Measurements from ENCODE around the gene TSHZ1.
"Not testable (repeated sequence)": the region's sequence is repeated elsewhere in the genome, so short reads cannot be mapped to it uniquely, and the experiment has no call there.

The TSHZ1 gene

DNA sequence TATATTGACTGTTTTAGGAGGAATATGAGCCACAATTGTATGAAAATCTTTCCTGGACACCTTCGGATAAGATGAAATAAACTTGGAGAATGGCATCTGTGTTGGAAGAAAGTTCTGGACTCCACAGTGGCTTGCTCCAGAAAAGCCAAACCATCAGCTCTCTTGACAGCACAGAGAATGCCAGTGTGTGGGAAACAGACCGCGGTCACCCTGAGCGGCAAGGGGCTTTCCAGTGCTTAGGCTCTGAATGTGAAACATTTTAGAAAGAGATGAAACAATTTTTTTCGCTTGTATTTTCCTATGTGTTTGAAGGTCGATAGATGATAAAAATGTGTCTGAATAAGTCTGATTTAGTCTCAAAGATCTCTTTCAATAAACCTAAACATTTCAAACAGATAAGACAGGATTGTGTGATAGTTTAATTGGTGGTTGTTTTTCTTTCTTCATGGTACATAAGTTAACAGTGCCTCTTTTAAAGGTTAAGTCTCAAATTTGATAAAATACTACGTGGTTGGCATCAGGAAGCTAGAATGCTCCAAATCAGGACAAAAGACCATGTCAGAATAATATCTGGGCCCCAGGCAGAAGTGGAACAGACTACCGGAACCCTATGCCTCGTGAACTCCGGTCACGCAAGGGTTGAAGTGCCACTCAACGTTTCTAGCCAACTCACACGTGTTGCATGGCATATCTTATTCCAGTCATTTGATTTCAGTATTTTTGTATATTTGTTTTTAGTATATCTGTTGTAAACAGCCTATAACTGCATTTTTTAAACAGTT lies 30.6 kb upstream of the TSHZ1 start:
- no peak for DNase-seq (ENCODE audit: low read depth, low spot score)

DNA sequence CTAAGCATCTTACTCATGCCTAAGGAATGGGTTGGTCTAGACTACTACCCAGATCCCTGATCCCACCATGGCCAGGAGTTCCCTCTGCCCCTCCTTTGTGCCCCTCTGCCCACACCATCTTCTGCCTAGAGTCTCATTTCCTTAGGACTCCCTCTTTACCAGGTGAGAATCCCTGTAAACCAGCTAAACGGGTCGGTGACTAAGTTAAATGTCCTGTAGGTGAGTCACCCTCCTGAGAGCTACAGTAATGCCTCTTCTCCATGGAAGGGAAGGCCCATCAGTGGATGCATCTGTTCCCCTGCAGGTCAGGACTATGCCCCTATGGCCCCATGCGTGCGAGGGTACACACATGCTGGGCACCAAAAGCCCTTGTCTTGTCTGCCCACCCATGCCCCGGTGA lies 27.1 kb upstream of the TSHZ1 start:
- no peak for DNase-seq (ENCODE audit: low read depth, low spot score)

- DNase-seq (ENCODE audit: low read depth, low spot score): no peak
Measured at GRCh38 chr18:75183973-75184493, 26.6 kb upstream of the TSHZ1 start.

GRCh38 chr18:75185460-75185859 lies 25.1 kb upstream of the TSHZ1 start:
- DNase-seq (ENCODE audit: low read depth, low spot score): no peak

- not testable (repeated sequence) for DNase-seq (ENCODE audit: low read depth, low spot score)
Measured at GRCh38 chr18:75187702-75188101, 22.9 kb upstream of the TSHZ1 start.

DNA sequence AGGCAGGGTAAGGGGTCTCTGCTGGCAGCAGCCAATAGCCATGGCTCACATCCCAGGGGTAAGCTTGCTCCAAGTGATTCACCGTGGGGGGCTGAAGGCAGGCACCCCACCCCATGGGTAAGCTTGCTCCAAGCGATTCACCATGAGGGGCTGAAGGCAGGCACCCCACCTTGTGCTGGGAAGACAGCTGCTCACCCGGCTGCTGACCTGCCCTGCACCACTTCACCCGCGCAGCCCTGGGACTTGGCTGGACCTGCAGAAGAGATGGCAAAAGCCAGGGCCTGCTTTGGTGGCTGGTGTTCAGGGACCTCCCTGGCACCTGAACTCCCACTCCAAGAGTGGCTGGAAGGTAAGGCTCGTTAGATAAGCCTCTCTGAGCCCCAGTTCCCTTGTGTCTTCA lies 20.9 kb upstream of the TSHZ1 start:
- DNase-seq (ENCODE audit: low read depth, low spot score): no peak

- no peak for DNase-seq (ENCODE audit: low read depth, low spot score)
Measured at GRCh38 chr18:75192899-75193298, 17.7 kb upstream of the TSHZ1 start.

DNA sequence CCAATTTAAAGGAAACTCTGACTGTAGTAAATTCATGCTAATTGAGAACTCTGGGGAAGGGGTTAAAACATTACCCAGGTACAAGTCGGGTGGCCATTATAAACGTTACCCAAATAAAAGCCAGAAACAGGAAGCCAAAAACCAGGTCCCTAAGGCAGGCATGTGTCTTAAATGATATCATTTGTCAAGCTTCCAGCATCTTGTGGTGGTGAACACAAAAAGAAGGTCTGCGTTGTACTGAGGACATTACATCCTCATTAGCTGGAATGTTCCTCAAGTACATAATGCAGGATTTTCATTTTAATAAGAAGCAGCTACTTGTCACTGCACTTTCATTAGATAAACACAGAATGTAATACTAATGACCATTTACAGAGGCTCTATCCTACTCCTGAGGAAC lies 12.6 kb upstream of the TSHZ1 start:
- no peak for DNase-seq (ENCODE audit: low read depth, low spot score)

DNA sequence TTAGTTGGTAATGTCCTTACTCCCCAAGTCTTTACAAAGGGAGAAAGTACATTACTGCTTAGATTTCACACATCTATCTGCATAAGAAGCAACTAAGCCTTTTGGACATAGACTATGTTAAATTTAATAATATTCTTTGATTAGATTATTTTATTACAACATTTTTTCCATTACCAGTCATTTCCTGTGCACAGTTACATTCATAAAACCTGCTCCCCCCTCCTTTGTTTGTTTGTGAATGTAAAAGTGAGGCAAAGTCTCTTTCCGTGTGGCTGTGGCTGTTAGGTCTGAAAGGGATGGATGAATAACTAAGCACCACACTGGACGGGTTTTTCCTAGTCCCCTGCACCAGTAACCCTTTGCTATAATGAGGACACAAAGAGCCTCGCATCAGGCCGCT lies 11.3 kb upstream of the TSHZ1 start:
- no peak for DNase-seq (ENCODE audit: low read depth, low spot score)

- DNase-seq (ENCODE audit: low read depth, low spot score): no peak
Measured at GRCh38 chr18:75200071-75200470, 10.5 kb upstream of the TSHZ1 start.

GRCh38 chr18:75200605-75201280 lies 9.9 kb upstream of the TSHZ1 start:
- DNase-seq (ENCODE audit: low read depth, low spot score): no peak

DNA sequence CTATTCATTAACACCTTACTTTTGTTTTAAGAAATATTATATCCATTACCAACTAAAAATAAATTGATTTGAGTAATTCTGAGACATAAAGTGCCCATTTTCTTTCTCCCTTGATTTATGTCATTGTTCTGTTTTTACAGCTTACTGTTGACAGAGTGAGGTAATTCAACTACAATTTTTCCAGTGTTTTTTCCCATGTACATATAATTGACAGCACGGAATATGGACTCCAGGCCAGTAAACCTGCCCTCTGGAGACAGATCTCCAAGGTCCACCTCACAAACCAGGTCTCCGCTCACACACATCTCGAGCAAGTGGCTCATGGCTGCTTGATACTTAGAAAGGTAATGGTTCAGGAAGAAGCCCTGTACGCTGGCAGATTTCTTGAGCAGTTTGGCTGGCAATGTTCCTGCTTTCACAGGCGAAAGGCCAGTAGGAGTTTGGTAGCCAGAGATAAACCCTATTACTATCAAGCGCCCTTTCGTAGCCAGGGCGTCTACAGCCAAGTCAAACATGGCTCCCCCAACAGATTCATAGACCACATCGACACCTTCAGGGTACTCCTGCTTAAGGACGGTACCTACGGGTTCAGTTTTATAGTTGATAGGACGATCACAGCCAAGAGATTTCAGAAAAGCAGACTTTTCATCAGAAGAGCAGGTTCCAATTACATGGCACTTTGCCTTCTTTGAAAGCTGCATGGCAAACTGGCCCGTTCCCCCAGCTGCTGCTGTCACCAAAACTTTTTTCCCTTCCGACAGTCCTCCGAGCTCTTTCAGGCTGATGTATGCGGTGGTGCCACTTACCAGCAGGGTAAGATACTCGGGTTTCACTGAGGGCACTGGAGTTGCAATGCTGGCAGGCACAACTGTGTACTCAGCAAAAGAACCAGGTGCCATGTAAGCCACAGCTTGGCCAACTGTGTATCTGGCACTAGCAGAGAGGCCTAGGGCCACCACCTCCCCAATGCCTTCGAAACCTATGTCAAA lies 9.0 kb upstream of the TSHZ1 start:
- DNase-seq (ENCODE audit: low read depth, low spot score): no peak

DNA sequence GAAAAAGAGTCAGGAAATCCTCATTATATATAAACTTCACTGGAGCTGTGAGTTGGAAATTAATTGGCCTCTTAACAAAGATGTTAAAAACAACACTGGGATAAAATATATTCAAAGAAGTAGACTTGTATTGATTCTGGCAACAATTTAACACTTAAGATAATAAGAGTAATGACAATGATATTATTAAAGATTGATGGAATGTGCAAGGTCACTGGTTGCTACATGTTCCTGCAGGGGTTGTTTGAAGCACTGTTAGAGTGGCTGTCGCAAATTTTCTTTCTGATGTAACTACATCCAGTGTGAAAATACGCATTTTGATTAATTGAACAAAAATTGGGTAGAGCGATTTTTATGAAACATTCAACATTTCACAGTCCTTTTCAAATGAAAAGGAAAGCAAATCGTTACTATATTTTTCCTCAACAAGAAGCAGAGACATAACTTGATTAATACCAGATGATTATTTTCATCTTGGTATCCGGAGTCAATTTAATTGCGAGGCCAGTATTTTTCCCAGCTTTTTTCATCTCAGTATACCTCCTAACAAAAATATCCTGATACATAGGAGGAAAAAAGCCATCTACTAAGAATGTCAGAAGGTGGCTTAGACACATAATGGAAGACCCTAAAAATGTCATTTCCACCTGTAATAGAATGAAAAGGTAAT lies 7.8 kb upstream of the TSHZ1 start:
- no peak for DNase-seq (ENCODE audit: low read depth, low spot score)

DNA sequence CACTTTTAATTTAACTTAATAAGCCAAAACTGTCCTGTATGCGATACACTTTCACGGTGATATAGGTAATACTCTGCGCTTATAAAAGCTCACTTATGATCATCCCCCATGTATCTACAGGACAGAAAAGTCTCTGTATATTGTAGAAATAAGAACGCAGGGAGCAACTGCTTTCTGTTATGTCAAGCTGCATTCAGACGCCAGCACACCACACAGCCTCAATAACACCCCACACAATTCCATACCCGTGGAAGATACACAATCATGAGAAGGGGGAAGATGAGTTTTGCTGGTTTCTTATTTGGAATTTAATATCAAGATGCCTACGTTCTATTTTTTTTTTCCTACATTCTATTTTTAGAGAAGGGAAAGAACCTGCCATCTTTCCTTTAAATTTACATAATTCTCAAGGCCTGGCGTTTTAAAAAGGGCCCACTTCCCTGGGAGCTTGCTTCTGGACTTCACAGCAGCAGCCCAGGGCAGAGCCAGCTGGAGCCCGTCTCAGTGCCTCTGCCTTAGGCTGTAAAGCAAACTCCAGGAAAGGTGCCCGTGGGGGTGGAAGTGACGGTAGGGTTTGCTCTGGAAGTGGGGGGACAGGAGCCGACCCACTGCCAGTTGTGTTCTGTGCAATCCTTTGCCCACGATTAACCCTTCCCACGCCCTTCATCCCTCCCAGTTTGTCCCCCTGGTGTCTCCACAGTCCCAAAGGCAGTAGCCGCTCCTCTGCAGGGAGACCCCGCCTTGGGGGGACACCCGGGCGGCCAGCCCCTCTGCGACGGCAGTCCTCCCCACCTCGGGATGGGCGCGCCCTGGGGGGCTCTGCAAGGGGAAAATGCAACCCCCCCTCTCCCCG lies 7.0 kb upstream of the TSHZ1 start:
- DNase-seq (ENCODE audit: low read depth, low spot score): no peak

- DNase-seq (ENCODE audit: low read depth, low spot score): no peak
Measured at GRCh38 chr18:75204269-75204731, 6.3 kb upstream of the TSHZ1 start.

DNA sequence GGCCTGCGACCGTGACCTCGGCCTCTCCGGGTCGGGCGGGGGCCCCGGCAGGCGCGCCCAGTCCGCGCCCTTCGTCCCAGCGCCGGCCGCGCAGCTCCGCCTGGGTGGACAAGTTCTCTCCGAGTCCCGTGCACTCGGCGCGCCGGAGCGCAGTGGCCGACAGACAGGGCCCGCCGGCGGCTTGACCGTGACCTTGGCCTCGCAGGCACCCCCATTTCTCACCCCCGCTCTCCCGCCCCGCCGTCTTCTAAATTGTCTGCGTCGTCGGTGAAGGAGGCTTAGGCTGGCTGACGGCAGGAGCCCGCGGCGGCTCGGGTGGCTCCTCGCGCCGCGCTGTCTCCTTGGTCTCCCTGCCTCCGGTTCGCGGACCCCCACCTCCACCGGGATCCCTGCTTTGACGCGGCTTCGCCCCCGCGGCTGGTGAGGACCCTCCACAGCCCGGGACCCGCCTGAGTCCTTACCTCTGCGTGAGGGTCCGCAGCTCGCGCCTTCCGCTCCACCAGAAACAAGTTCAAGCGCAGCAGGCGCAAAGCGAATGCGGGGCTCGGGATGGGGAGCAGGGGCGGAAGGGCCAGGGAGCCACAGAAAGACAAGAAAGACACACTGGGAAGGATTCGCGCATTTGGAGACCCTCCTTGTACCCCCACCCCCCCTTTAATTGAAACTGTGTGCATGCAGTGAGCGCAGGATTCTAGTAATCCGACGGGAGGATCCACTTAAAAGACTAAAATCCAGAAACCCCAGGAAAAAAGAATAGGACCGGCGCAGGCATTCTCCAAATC lies 5.7 kb upstream of the TSHZ1 start:
- DNase-seq (ENCODE audit: low read depth, low spot score): no peak

GRCh38 chr18:75205514-75206132 lies 5.0 kb upstream of the TSHZ1 start:
- DNase-seq (ENCODE audit: low read depth, low spot score): no peak

DNA sequence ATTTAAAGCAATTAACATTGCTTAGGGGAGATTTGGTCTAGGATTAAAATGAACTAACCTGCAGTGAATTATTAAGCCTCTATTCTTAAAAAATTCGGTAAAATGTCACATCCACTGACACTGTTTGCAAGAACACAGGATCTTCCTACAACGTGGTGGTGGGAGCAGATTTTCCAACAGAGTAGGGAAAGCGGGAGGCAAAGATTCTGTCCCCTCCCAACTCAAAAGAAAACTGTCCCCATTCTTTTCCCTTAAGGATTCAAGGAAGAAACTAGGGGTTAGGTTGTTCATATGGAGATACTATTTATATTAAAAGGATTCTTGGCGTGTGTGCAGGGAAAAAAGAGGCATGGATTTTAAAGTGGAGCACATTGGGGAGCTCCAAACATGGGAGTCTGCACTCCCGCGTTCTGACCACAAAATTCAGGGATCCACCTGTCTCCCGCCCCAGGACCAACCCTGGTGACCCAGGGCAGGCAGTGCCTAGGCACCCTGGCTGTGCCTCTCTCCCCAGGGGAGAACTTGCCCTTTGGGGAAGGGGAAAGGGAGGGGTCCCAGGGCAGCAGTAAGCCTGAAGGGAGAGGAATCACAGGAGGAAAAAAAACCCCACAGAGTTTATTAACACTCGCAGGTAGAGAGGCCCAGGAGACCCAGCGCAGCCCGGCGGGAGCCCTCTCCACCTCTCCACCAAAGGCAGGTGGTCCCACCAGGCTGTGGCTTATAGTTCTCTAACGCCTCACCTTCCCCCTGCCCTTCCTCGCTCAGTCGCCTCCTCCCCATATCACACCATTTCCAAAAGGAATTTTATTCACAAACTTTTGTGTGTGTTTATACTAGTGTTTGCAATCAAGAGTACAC lies 3.9 kb upstream of the TSHZ1 start:
- DNase-seq (ENCODE audit: low read depth, low spot score): no peak

Measured in activated CD4-positive, CD25-positive, alpha-beta regulatory T cell treated with anti-CD3 and anti-CD28 coated beads, Interleukin-2, amount 50 U/mL, for 16 hours (primary cell).